Measurements from ENCODE around the gene NFKBIB.

The NFKBIB gene

DNA sequence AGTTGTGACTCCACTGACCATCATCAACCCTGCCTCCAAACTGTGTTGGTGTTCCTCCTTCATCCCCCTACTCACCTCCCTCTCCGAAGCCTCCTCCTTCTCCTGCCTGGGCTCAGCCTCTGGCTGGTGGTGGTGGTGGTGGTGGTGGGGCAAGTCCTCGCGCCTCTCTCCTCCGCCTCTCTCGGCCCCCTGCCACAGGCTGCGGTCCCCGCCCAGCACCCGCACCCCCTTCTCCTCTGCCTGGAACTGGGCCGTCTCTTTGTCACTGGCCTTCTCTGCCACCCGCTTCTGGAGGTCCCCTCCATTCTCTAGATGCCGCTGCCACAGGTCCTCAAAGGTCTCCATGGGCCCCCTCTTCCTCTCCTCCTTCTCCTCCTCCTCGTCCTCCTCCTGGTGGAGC, 10.7 kb downstream of the NFKBIB start:
- H3K4me3 ChIP-seq (ENCODE audit: low read depth, low read length): no peak overlapping the region
- H3K36me3 ChIP-seq (ENCODE audit: control insufficient read depth, insufficient read depth, low read length): no peaks in the 10 kb centered on the region
- H2AFZ ChIP-seq: no peak overlapping the region
- H3K27me3 ChIP-seq (ENCODE audit: control insufficient read depth, insufficient read depth, low read length): no peaks in the 10 kb centered on the region
- TF ChIP-seq, protein P1, sequence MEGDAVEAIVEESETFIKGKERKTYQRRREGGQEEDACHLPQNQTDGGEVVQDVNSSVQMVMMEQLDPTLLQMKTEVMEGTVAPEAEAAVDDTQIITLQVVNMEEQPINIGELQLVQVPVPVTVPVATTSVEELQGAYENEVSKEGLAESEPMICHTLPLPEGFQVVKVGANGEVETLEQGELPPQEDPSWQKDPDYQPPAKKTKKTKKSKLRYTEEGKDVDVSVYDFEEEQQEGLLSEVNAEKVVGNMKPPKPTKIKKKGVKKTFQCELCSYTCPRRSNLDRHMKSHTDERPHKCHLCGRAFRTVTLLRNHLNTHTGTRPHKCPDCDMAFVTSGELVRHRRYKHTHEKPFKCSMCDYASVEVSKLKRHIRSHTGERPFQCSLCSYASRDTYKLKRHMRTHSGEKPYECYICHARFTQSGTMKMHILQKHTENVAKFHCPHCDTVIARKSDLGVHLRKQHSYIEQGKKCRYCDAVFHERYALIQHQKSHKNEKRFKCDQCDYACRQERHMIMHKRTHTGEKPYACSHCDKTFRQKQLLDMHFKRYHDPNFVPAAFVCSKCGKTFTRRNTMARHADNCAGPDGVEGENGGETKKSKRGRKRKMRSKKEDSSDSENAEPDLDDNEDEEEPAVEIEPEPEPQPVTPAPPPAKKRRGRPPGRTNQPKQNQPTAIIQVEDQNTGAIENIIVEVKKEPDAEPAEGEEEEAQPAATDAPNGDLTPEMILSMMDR (IDR thresholded peaks at IDR 0.05): no peak
- H3K79me2 ChIP-seq: no peaks in the 10 kb centered on the region
- H3K27ac ChIP-seq: no peak overlapping the region
- no peak overlapping the region for H3K4me2 ChIP-seq (ENCODE audit: low read length)
- H3K9ac ChIP-seq: no peak overlapping the region
- no peaks in the 10 kb centered on the region for H3K9me3 ChIP-seq (ENCODE audit: control insufficient read depth, low read length)
- no peaks in the 10 kb centered on the region for H3K4me1 ChIP-seq

DNA sequence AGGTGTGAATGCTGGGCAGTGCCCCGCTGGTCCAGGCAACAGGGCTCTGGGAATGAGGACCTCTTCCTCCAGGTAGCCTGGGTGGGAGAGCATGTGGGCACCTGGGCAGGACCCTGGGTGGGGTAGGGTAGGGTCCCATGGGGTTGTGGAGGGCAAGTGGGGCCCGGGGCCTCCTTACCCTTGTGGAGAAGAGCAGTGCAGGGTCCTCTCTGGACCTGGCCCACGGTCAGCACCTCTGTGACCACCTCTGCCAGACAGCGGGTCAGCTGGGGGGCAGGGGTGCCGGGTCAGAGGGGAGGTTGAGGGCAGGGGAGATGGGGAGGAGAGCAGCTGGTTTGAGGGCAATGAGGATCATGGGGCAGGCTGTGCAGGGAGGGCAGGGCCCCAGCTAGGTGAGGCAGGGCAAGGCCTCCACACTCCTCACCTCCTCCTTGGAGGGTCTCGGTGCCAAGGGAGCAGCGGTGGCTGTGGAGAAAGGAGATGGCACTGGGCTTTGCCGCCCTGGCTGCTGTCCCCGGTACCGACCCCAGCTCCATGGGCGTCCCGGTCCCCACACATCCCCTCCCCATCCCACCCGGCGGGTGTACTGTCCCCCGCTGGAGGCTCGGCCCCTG, 11.7 kb downstream of the NFKBIB start:
- no peaks in the 10 kb centered on the region for H3K27me3 ChIP-seq (ENCODE audit: control insufficient read depth, insufficient read depth, low read length)
- TF ChIP-seq, protein P1 (IDR thresholded peaks at IDR 0.05): no peak
- no peaks in the 10 kb centered on the region for H3K9me3 ChIP-seq (ENCODE audit: control insufficient read depth, low read length)
- no peak overlapping the region for H3K4me3 ChIP-seq (ENCODE audit: low read depth, low read length)
- H3K36me3 ChIP-seq (ENCODE audit: control insufficient read depth, insufficient read depth, low read length): no peaks in the 10 kb centered on the region
- no peaks in the 10 kb centered on the region for H3K4me1 ChIP-seq
- no peaks in the 10 kb centered on the region for H3K79me2 ChIP-seq
- no peak overlapping the region for H3K4me2 ChIP-seq (ENCODE audit: low read length)
- no peak overlapping the region for H3K27ac ChIP-seq
- no peak overlapping the region for H3K9ac ChIP-seq
- no peak overlapping the region for H2AFZ ChIP-seq

DNA sequence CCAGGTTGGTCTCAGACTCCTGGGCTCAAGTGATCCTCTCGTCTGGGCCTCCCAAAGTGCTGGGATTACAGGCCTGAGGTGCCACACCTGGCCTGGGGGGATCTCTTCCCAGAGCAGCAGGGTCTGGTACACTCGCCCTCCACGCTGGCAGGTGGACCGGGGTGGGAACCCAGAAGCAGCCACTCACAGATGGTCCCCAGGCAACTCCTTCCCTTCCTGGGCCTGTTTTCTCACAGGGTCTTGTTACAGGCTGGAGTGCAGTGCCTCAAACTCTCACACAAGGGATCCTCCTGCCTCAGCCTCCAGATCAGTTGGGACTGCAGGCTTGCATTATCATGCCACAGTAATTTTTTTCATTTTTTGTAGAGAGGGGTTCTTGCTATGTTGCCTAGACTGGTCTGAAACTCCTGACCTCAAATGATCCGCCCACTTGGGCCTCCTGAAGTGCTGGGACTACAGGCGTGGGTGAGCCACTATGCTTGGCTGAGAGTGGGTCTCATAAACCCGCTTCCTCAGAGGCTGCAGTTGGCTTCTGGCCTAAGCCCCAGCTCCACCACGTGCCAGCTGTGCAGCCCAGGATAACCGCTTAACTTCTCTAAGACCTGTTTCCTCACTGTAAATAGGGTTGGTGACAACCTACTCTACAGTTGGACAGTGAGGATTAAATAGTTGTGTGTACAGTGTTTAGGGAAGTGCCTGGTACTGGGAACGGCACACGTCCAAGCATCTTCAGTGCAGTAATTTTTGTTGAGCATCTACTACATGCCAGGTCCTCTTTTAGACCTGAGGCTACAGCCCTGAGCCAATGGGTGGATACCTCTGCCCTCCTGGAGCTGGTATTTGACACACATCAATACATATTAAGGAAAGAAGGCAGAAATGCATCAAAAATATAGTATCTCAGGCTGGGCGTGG, 13.1 kb downstream of the NFKBIB start:
- no peak overlapping the region for H3K9ac ChIP-seq
- H3K9me3 ChIP-seq (ENCODE audit: control insufficient read depth, low read length): no peaks in the 10 kb centered on the region
- TF ChIP-seq, protein P1 (IDR thresholded peaks at IDR 0.05): no peak
- H3K4me2 ChIP-seq (ENCODE audit: low read length): no peak overlapping the region
- no peaks in the 10 kb centered on the region for H3K27me3 ChIP-seq (ENCODE audit: control insufficient read depth, insufficient read depth, low read length)
- no peaks in the 10 kb centered on the region for H3K79me2 ChIP-seq
- no peak overlapping the region for H3K4me3 ChIP-seq (ENCODE audit: low read depth, low read length)
- H3K36me3 ChIP-seq (ENCODE audit: control insufficient read depth, insufficient read depth, low read length): no peaks in the 10 kb centered on the region
- no peak overlapping the region for H3K27ac ChIP-seq
- no peak overlapping the region for H2AFZ ChIP-seq
- no peaks in the 10 kb centered on the region for H3K4me1 ChIP-seq

DNA sequence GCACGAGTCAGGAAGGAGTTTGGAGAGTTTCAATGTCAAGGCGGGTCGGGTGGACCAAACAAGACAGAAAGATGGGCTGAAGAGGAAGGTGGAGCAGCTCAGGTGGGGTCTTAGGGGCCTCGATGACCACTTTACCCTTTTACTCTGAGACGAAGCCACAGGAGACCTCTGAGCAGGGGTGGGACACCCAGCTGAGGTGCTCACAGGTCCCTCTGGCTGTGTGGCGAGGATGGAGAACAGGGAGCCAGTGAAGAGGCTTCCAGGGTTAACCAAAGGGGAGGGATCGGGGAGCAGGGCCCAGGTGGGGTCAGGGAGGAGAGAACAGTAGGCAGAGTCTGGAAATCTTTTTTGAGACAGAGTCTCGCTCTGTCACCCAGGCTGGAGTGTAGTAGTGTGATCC, 14.2 kb downstream of the NFKBIB start:
- H3K4me3 ChIP-seq (ENCODE audit: low read depth, low read length): no peak overlapping the region
- H3K9me3 ChIP-seq (ENCODE audit: control insufficient read depth, low read length): no peaks in the 10 kb centered on the region
- TF ChIP-seq, protein P1 (IDR thresholded peaks at IDR 0.05): no peak
- H3K4me1 ChIP-seq: no peaks in the 10 kb centered on the region
- no peak overlapping the region for H3K4me2 ChIP-seq (ENCODE audit: low read length)
- H2AFZ ChIP-seq: no peak overlapping the region
- H3K27ac ChIP-seq: no peak overlapping the region
- no peaks in the 10 kb centered on the region for H3K27me3 ChIP-seq (ENCODE audit: control insufficient read depth, insufficient read depth, low read length)
- no peaks in the 10 kb centered on the region for H3K36me3 ChIP-seq (ENCODE audit: control insufficient read depth, insufficient read depth, low read length)
- H3K9ac ChIP-seq: no peak overlapping the region
- no peaks in the 10 kb centered on the region for H3K79me2 ChIP-seq
